Body of pancreas (tissue), 4 donors: ENCODE data around the gene CACNA1E.

Experiments used
- CTCF ChIP-seq, 7 experiments: fragments of 450-650 bp in 4 of 7; fragments of 200-600 bp in 3 of 7; sonication (generic) in 3 of 7; IDR thresholded peaks; one replicate each; pipeline ENCODE4 v1.5.1; 2016 to 2019; ENCODE audit warnings: antibody characterized with exemption in 7 of 7
- POLR2A ChIP-seq, 3 donors: fragments of 450-650 bp; IDR thresholded peaks; one replicate each; pipeline ENCODE4 v1.6.1; 2016; ENCODE audit warnings: antibody characterized with exemption in 3 of 3, mild to moderate bottlenecking in 2 of 3

- TF ChIP-seq CTCF (IDR thresholded peaks at IDR 0.05) (no peak), POLR2A (IDR thresholded peaks at IDR 0.05) (no peak)
Observed at GRCh38 chr1:181501612-181502011, 18.3 kb downstream of the CACNA1E start.
